Adrenal gland (tissue), 5 donors: ENCODE results near the gene TXNRD2.

Experiments
- POLR2A ChIP-seq, 2 donors: fragments of 450-650 bp; IDR thresholded peaks; one replicate each; pipeline ENCODE4 v1.6.1; 2017; ENCODE audit warnings: antibody characterized with exemption in 2 of 2, mild to moderate bottlenecking in 2 of 2, moderate library complexity in 1 of 2
- TF ChIP-seq, protein P1 (sequence below), 6 experiments: fragments of 450-650 bp in 4 of 6; fragments of 200-600 bp in 2 of 6; sonication (generic) in 1 of 6; IDR thresholded peaks; 1 replicate in 5 of 6; 2 replicates in 1 of 6; pipeline versions ENCODE4 v1.5.1 to v1.8.0; 2016 to 2021; ENCODE audit warnings: antibody characterized with exemption in 6 of 6, mild to moderate bottlenecking in 2 of 6, moderate library complexity in 1 of 6
- donor health status: DM: no; HTN: no; CAD: no.

GRCh38 chr22:19845054-19845722, 96.4 kb downstream of the TXNRD2 start:
- TF ChIP-seq, protein P1, sequence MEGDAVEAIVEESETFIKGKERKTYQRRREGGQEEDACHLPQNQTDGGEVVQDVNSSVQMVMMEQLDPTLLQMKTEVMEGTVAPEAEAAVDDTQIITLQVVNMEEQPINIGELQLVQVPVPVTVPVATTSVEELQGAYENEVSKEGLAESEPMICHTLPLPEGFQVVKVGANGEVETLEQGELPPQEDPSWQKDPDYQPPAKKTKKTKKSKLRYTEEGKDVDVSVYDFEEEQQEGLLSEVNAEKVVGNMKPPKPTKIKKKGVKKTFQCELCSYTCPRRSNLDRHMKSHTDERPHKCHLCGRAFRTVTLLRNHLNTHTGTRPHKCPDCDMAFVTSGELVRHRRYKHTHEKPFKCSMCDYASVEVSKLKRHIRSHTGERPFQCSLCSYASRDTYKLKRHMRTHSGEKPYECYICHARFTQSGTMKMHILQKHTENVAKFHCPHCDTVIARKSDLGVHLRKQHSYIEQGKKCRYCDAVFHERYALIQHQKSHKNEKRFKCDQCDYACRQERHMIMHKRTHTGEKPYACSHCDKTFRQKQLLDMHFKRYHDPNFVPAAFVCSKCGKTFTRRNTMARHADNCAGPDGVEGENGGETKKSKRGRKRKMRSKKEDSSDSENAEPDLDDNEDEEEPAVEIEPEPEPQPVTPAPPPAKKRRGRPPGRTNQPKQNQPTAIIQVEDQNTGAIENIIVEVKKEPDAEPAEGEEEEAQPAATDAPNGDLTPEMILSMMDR (IDR thresholded peaks at IDR 0.05) = no peak
- TF ChIP-seq POLR2A (IDR thresholded peaks at IDR 0.05) = no peak
